Measurements from ENCODE around the gene FNDC10.
"Not testable (repeated sequence)": the region's sequence is repeated elsewhere in the genome, so short reads cannot be mapped to it uniquely, and the experiment has no call there.

Gene FNDC10

GRCh38 chr1:1597275-1597930, 2.5 kb downstream of the FNDC10 start:
- no peak for DNase-seq

- DNase-seq: no peak
Observed at GRCh38 chr1:1596493-1597274, 3.3 kb downstream of the FNDC10 start.

- DNase-seq: not testable (repeated sequence)
Observed at GRCh38 chr1:1595341-1595740, 4.6 kb downstream of the FNDC10 start.

- no peak for DNase-seq
Observed at GRCh38 chr1:1594602-1595260, 5.2 kb downstream of the FNDC10 start.

- DNase-seq: no peak
Observed at GRCh38 chr1:1593834-1594601, 5.9 kb downstream of the FNDC10 start.

GRCh38 chr1:1591452-1591851, 8.5 kb downstream of the FNDC10 start:
- DNase-seq: no peak

GRCh38 chr1:1583347-1584010, 16.5 kb downstream of the FNDC10 start:
- no peak for DNase-seq

- no peak for DNase-seq
Observed at GRCh38 chr1:1582585-1583346, 17.2 kb downstream of the FNDC10 start.

- DNase-seq: no peak
Observed at GRCh38 chr1:1578371-1578940, 21.5 kb downstream of the FNDC10 start.

GRCh38 chr1:1577367-1578011, 22.4 kb downstream of the FNDC10 start:
- no peak for DNase-seq

GRCh38 chr1:1574721-1575537, 25.0 kb downstream of the FNDC10 start, which contains the start of gene SSU72:
SSU72 (minus strand) TSS chr1:1574863; CDS start chr1:1574557, 306 bp downstream.
- peak; percentile 89 for DNase-seq

GRCh38 chr1:1573843-1574720, 25.9 kb downstream of the FNDC10 start:
- peak; percentile 80 for DNase-seq

GRCh38 chr1:1569341-1569740, 30.6 kb downstream of the FNDC10 start:
- DNase-seq: no peak

GRCh38 chr1:1567891-1568291, 32.0 kb downstream of the FNDC10 start:
- DNase-seq: no peak

GRCh38 chr1:1567152-1567875, 32.6 kb downstream of the FNDC10 start:
- DNase-seq: no peak

- DNase-seq: no peak
Observed at GRCh38 chr1:1565340-1565739, 34.6 kb downstream of the FNDC10 start.

GRCh38 chr1:1564268-1564667, 35.7 kb downstream of the FNDC10 start:
- DNase-seq: no peak

- DNase-seq: no peak
Observed at GRCh38 chr1:1563688-1564087, 36.2 kb downstream of the FNDC10 start.

Measured in NCI-H1105 (cell line).